Trophoblast cell (in vitro differentiated cells and primary cell): ENCODE measurements around the gene AMBP.

ENCODE experiments used
- DNase-seq, 2 donors: peaks; one replicate each; pipeline ENCODE4 v3.0.0-alpha.2; 2016
- H2AFZ ChIP-seq: 2 replicates; pipeline ENCODE4 v1.6.1; 2013; ENCODE audit warnings: low read length, moderate library complexity, mild to moderate bottlenecking; ENCODE audit not compliant: insufficient read depth, poor library complexity
- H2AK5ac ChIP-seq: 2 replicates; pipeline ENCODE4 v1.6.1; 2013; ENCODE audit warnings: mild to moderate bottlenecking, low read length
- H2BK120ac ChIP-seq: 2 replicates; pipeline ENCODE4 v1.6.1; 2013; ENCODE audit warnings: low read length, mild to moderate bottlenecking, moderate library complexity; ENCODE audit not compliant: insufficient read depth, poor library complexity
- H2BK12ac ChIP-seq: 2 replicates; pipeline ENCODE4 v1.6.1; 2013; ENCODE audit warnings: mild to moderate bottlenecking, low read length, moderate library complexity
- H2BK5ac ChIP-seq: 2 replicates; pipeline ENCODE4 v1.6.1; 2013; ENCODE audit warnings: low read length, low read depth, moderate library complexity, mild to moderate bottlenecking; ENCODE audit not compliant: poor library complexity
- H3K14ac ChIP-seq: 2 replicates; pipeline ENCODE4 v1.6.1; 2013; ENCODE audit warnings: mild to moderate bottlenecking, low read length
- H3K18ac ChIP-seq: 2 replicates; pipeline ENCODE4 v1.6.1; 2013; ENCODE audit warnings: mild to moderate bottlenecking, low read length
- H3K23ac ChIP-seq: 2 replicates; pipeline ENCODE4 v1.6.1; 2013; ENCODE audit warnings: low read length
- H3K27ac ChIP-seq: 2 replicates; pipeline ENCODE4 v1.5.1; 2013; ENCODE audit warnings: low read depth, mild to moderate bottlenecking, inconsistent platforms, low read length, moderate library complexity
- H3K27me3 ChIP-seq: 2 replicates; pipeline ENCODE4 v1.6.1; 2013; ENCODE audit warnings: inconsistent platforms, mild to moderate bottlenecking, low read length, moderate library complexity; ENCODE audit not compliant: insufficient read depth
- H3K36me3 ChIP-seq, 2 experiments: 1 replicate in 1 of 2; 2 replicates in 1 of 2; pipeline ENCODE4 v1.6.1; 2013; ENCODE audit warnings: low read length in 2 of 2, mild to moderate bottlenecking in 2 of 2, moderate library complexity in 1 of 2; ENCODE audit not compliant: insufficient read depth in 2 of 2, control insufficient read depth in 1 of 2
- H3K4ac ChIP-seq: 2 replicates; pipeline ENCODE4 v1.6.1; 2013; ENCODE audit warnings: low read depth, mild to moderate bottlenecking, low read length, moderate library complexity
- H3K4me1 ChIP-seq, 2 experiments: 1 replicate in 1 of 2; 2 replicates in 1 of 2; pipeline ENCODE4 v1.6.1; 2013; ENCODE audit warnings: low read length in 2 of 2, mild to moderate bottlenecking in 2 of 2, moderate library complexity in 1 of 2; ENCODE audit not compliant: insufficient read depth in 2 of 2, control insufficient read depth in 1 of 2
- H3K4me2 ChIP-seq: 2 replicates; pipeline ENCODE4 v1.6.1; 2013; ENCODE audit warnings: inconsistent platforms, mild to moderate bottlenecking, low read length, moderate library complexity
- H3K4me3 ChIP-seq: 2 replicates; pipeline ENCODE4 v1.5.1; 2013; ENCODE audit warnings: mild to moderate bottlenecking, low read depth, low read length, inconsistent platforms
- H3K79me1 ChIP-seq: one replicate; pipeline ENCODE4 v1.6.1; 2013; ENCODE audit warnings: low read length
- H3K79me2 ChIP-seq: 2 replicates; pipeline ENCODE4 v1.6.1; 2013; ENCODE audit warnings: low read length, mild to moderate bottlenecking; ENCODE audit not compliant: control insufficient read depth, insufficient read depth, poor library complexity
- H3K9ac ChIP-seq: 2 replicates; pipeline ENCODE4 v1.6.1; 2013; ENCODE audit warnings: mild to moderate bottlenecking, low read length
- H3K9me3 ChIP-seq: 2 replicates; pipeline ENCODE4 v1.6.1; 2013; ENCODE audit warnings: low read depth, mild to moderate bottlenecking, control low read depth, inconsistent platforms, low read length; ENCODE audit not compliant: insufficient read depth
- H4K12ac ChIP-seq: 2 replicates; pipeline ENCODE4 v1.6.1; 2013; ENCODE audit warnings: low read depth, mild to moderate bottlenecking, low read length, moderate library complexity
- H4K8ac ChIP-seq: 2 replicates; pipeline ENCODE4 v1.6.1; 2013; ENCODE audit warnings: low read depth, mild to moderate bottlenecking, low read length, moderate library complexity
- H4K91ac ChIP-seq: one replicate; pipeline ENCODE4 v1.6.1; 2013; ENCODE audit warnings: low read depth, mild to moderate bottlenecking, low read length, moderate library complexity
- WGBS: extraction: QIAGEN DNeasy Blood & Tissue Kit; methylation state at CpG from one replicate; pipeline ENCODE4 v1.1.7; 2013; ENCODE audit warnings: missing lambda C conversion rate; ENCODE audit not compliant: insufficient read length, insufficient coverage; ENCODE audit errors: extremely low coverage; 5-methylcytosine and 5-hydroxymethylcytosine counted together

Gene AMBP

DNA sequence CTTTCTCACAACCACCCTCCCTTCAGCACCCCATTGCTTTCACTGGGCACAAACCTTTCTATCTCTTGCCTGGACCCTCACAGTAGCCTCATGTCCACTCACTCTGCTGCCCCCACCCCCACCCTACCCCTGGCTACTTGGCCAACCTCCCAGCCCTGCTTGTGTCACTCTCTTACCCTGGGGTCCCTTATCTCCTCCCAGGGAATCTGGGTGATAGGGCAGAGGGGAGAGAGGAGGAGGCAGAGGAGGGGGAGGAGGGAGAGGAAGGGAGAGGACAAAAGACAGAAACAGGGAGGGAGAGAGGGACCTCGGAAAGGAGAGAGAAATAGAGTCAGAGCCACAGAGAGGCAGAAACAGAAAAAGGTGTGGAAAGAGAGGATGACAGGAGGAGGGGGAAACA lies 46.0 kb upstream of the AMBP start:
- Histone ChIP-seq H2BK12ac (no peak overlapping the region), H3K4me3 (no peak overlapping the region), H3K4me1 (peaks cover 2 to 4% of the 10 kb centered on the region in 2 experiments), H4K12ac (no peak overlapping the region), H3K23ac (no peak overlapping the region), H3K9me3 (no peaks in the 10 kb centered on the region), H3K9ac (no peak overlapping the region), H2BK5ac (no peak overlapping the region), H3K4ac (no peak overlapping the region), H3K36me3 (no peaks in the 10 kb centered on the region), H4K91ac (no peak overlapping the region), H3K14ac (no peak overlapping the region), H3K18ac (no peak overlapping the region), H3K27me3 (no peaks in the 10 kb centered on the region), H3K27ac (no peak overlapping the region), H2AK5ac (no peak overlapping the region), H4K8ac (no peak overlapping the region), H3K79me2 (no peaks in the 10 kb centered on the region), H3K4me2 (no peak overlapping the region), H2BK120ac (no peak overlapping the region), H2AFZ (no peak overlapping the region), H3K79me1 (no peaks in the 10 kb centered on the region)
- WGBS, result no CpG with 5 or more reads among the region's 1 CpG
- DNase-seq, result no peak

DNA sequence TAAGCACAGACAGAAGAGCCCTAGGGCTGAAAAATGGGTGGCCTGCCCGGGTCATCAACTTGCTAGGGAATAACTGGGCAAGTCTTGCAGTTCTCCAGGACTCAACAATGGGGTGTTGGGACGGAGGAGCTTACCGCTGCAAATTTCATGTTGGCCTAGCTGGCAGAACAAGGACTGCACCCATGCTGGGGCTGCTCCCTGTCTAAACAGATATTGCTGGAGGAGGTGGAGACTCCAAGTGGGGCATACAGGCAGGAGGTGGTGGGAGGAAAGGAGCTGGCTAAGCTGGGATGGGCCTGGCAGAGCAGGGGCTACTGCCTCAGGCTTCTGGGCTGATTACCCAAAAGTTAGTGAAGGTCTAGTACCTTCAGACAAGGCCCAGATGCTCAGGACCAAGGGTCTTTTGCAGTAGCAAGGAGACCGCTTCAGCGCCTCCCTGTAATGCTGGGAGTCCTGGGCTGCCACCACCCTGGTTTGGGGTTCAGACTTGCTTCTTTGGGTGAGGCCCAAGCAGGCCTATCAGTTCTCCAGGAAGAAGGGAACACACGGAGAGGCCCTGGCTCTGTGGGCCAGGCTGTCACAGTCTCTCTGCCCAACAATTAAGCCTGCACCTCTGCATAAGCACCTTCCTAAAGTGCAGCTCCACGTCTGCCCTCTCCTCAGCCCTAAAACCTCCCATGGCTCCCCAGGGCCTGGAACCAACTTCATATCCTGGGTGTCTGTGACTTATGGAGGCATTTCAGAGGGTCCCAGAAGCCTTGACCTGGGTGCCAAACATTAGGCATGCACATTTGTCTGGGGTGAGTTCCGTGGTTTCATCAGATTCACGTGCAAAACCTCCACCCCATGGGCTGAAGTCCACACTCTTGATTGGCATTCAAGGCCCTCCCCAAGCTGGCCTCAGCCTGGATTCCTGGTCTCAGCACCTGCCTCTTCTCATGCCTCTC lies 45.2 kb upstream of the AMBP start:
- Histone ChIP-seq H3K9ac (no peak overlapping the region), H4K8ac (no peak overlapping the region), H2BK120ac (no peak overlapping the region), H2BK12ac (no peak overlapping the region), H3K36me3 (no peaks in the 10 kb centered on the region), H3K4me2 (no peak overlapping the region), H2AFZ (no peak overlapping the region), H3K79me2 (no peaks in the 10 kb centered on the region), H3K4me1 (peaks cover 2 to 5% of the 10 kb centered on the region in 2 experiments), H4K91ac (no peak overlapping the region), H3K4me3 (no peak overlapping the region), H3K79me1 (no peaks in the 10 kb centered on the region), H3K27me3 (no peaks in the 10 kb centered on the region), H3K23ac (no peak overlapping the region), H3K14ac (no peak overlapping the region), H4K12ac (no peak overlapping the region), H3K18ac (no peak overlapping the region), H2BK5ac (no peak overlapping the region), H3K4ac (no peak overlapping the region), H3K27ac (no peak overlapping the region), H3K9me3 (no peaks in the 10 kb centered on the region), H2AK5ac (no peak overlapping the region)
- DNase-seq, result no peak
- WGBS, result no CpG with 5 or more reads among the region's 9 CpGs

DNA sequence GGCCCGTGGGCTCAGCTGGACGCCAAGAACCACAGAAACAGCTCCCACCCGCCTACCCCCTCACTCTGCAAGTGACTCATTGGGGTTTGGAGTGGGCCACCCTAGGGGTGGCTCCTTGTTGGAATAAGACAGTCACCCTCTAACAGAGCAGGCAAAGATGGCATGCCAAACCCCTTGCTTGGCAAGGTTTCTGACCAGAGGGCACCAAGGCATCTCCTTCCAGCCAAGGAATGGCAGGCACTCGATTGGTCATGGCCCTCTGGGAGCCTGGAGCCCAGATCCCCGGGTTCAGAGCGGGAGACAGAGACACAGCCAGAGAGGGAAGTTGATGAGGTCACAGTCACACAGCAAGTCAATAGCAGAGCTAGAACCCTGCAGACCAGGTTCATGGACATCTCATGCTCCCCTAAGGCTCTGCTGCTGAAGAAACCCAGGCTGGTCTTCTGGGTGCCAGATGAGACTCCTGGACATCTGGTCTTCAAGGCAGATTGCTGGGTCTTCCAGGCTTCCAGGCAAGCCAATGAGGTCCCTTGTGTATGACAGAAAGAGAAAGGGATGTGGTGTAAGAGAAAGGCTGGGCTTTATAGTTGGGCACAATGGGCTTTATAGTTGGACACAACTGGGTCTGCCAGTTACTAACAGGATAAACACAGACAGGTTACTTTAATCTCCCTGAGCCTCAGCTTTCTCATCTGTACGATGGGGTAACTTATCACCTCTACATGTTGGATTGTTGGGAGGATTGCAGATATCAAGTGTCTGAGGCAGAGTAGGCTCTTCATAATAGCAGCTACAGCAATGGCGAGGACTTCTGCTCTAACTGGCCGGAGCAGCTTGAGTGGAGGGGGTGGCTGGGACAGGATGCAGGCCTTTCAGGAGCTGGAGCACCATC lies 44.3 kb upstream of the AMBP start:
- Histone ChIP-seq H3K4ac (no peak overlapping the region), H2BK5ac (no peak overlapping the region), H2AK5ac (no peak overlapping the region), H3K36me3 (no peaks in the 10 kb centered on the region), H3K9ac (no peak overlapping the region), H2AFZ (no peak overlapping the region), H4K8ac (no peak overlapping the region), H3K14ac (no peak overlapping the region), H3K79me2 (no peaks in the 10 kb centered on the region), H3K23ac (no peak overlapping the region), H3K27ac (no peak overlapping the region), H3K79me1 (no peaks in the 10 kb centered on the region), H2BK12ac (no peak overlapping the region), H3K4me2 (no peak overlapping the region), H4K12ac (no peak overlapping the region), H3K4me3 (no peak overlapping the region), H2BK120ac (no peak overlapping the region), H3K18ac (no peak overlapping the region), H3K9me3 (no peaks in the 10 kb centered on the region), H4K91ac (no peak overlapping the region), H3K27me3 (no peaks in the 10 kb centered on the region), H3K4me1 (peaks cover 2 to 5% of the 10 kb centered on the region in 2 experiments)
- WGBS, result no CpG with 5 or more reads among the region's 9 CpGs
- no peak for DNase-seq

DNA sequence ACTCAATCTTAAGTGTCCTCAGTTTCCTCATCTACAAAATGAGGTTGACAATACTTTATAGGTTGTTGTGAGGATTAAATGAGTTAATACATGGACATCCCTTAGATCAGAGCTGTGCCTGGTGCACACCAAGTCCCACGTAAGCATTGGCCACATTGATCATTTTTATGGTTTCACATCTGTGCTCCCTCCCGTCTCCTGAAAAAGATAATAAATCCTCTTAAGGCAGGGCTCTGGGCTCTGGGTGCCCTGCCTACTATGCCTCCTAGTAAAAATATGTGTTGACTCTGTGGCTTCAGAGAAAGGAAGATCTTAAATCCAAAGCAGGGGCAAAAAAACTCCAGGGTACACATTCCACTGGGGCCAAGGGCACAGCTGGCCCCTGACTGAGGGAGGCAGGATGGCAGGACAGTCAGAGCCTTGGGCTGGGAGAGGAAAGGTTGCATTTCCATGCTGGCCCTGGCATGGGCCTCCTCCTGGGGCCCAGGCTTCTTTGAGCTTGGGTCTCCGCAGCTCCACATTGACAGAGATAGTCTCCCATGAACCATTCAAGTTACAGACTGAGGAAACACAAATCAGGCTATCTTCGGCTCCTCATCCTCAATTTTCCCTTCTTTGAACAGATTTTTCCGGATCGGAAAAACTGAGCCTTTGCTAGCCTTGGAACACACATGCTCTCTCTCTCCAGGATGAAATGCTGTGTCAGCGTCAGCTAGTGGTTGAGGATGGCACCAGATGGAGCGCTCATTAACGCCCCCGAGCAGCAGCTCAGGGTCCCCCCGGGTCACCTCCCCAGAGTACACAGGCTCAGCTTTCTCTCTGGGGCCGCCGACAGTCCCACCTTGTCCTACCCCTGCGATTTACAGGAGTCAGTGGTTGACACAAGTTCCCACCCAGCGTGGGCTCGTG lies 43.4 kb upstream of the AMBP start:
- no peak overlapping the region for H3K23ac ChIP-seq
- H2AFZ ChIP-seq, result no peak overlapping the region
- H3K4me1 ChIP-seq, result peaks cover 2 to 5% of the 10 kb centered on the region in 2 experiments
- no peak overlapping the region for H3K27ac ChIP-seq
- H3K9me3 ChIP-seq, result no peaks in the 10 kb centered on the region
- no peak overlapping the region for H2BK120ac ChIP-seq
- no peaks in the 10 kb centered on the region for H3K36me3 ChIP-seq
- H3K79me2 ChIP-seq, result no peaks in the 10 kb centered on the region
- no peak overlapping the region for H3K4me2 ChIP-seq
- H4K8ac ChIP-seq, result no peak overlapping the region
- H3K18ac ChIP-seq, result no peak overlapping the region
- no peak overlapping the region for H2BK12ac ChIP-seq
- H2AK5ac ChIP-seq, result no peak overlapping the region
- H3K27me3 ChIP-seq, result no peaks in the 10 kb centered on the region
- no peak overlapping the region for H4K91ac ChIP-seq
- no peak overlapping the region for H2BK5ac ChIP-seq
- no peak overlapping the region for H3K4me3 ChIP-seq
- no peak overlapping the region for H3K9ac ChIP-seq
- no peak overlapping the region for H4K12ac ChIP-seq
- H3K14ac ChIP-seq, result no peak overlapping the region
- H3K79me1 ChIP-seq, result no peaks in the 10 kb centered on the region
- no peak for DNase-seq
- H3K4ac ChIP-seq, result no peak overlapping the region
- WGBS, result no CpG with 5 or more reads among the region's 16 CpGs
